ENCODE data around the gene DCDC1.
"Not testable (repeated sequence)": the region's sequence is repeated elsewhere in the genome, so short reads cannot be mapped to it uniquely, and the experiment has no call there.

The DCDC1 gene

GRCh38 chr11:31337806-31338205 lies 31.7 kb downstream of the DCDC1 start:
- H3K4me3 ChIP-seq (replicated peaks; ENCODE audit: low read depth, low read length) = no peak overlapping the region
- TF ChIP-seq, protein P1, sequence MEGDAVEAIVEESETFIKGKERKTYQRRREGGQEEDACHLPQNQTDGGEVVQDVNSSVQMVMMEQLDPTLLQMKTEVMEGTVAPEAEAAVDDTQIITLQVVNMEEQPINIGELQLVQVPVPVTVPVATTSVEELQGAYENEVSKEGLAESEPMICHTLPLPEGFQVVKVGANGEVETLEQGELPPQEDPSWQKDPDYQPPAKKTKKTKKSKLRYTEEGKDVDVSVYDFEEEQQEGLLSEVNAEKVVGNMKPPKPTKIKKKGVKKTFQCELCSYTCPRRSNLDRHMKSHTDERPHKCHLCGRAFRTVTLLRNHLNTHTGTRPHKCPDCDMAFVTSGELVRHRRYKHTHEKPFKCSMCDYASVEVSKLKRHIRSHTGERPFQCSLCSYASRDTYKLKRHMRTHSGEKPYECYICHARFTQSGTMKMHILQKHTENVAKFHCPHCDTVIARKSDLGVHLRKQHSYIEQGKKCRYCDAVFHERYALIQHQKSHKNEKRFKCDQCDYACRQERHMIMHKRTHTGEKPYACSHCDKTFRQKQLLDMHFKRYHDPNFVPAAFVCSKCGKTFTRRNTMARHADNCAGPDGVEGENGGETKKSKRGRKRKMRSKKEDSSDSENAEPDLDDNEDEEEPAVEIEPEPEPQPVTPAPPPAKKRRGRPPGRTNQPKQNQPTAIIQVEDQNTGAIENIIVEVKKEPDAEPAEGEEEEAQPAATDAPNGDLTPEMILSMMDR (IDR thresholded peaks at IDR 0.05; ENCODE audit: low read length, missing control alignments) = no peak
- DNase-seq (ENCODE audit: low read depth) = no peak

GRCh38 chr11:31328697-31329096 lies 40.8 kb downstream of the DCDC1 start:
- DNase-seq (ENCODE audit: low read depth) = no peak
- TF ChIP-seq, protein P1 (IDR thresholded peaks at IDR 0.05; ENCODE audit: low read length, missing control alignments) = no peak

GRCh38 chr11:31327417-31327816 lies 42.1 kb downstream of the DCDC1 start:
- DNase-seq (ENCODE audit: low read depth) = no peak
- H3K4me3 ChIP-seq (replicated peaks; ENCODE audit: low read depth, low read length) = no peak overlapping the region
- TF ChIP-seq, protein P1 (IDR thresholded peaks at IDR 0.05; ENCODE audit: low read length, missing control alignments) = no peak

More at GRCh38 chr11:31328697-31329096, 40.8 kb downstream of the DCDC1 start:
- no peak overlapping the region for H3K4me3 ChIP-seq (replicated peaks; ENCODE audit: low read depth, low read length)

DNA sequence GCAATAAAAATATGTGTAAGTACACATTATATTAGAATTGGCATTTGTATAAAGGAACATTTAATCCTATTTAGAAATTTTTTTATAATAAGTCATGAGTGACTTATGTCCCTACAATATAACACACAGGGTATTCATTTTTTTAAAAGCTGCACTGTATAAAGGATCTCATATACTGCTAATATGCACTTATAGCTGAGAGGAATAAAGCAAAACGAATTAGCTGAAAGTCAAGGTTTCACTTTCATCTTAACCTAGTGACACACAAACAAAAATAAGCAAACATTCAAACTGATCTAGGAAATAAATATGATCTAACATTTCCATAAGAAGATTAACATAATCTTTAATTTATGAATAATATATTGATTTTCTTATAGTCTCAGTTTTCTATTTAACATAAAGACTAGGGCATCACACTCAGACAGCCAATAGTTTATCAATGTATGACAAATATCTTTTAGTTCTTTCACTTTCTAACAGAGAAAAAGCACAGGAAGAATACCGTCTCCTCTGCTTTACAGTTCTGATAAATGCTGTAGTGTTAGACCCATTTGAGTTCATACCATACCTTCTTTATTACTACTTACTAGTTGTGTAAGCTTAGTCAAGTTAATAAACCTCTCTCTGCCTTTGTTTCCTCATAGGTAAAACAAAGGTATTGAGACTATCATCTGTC lies 42.9 kb downstream of the DCDC1 start:
- no peak for DNase-seq (ENCODE audit: low read depth)
- H3K4me3 ChIP-seq (replicated peaks; ENCODE audit: low read depth, low read length) = no peak overlapping the region
- TF ChIP-seq, protein P1 (IDR thresholded peaks at IDR 0.05; ENCODE audit: low read length, missing control alignments) = no peak

GRCh38 chr11:31325160-31325559 lies 44.4 kb downstream of the DCDC1 start:
- peak; percentile 86 for DNase-seq (ENCODE audit: low read depth)
- TF ChIP-seq, protein P1 (IDR thresholded peaks at IDR 0.05; ENCODE audit: low read length, missing control alignments) = no peak
- no peak overlapping the region for H3K4me3 ChIP-seq (replicated peaks; ENCODE audit: low read depth, low read length)

DNA sequence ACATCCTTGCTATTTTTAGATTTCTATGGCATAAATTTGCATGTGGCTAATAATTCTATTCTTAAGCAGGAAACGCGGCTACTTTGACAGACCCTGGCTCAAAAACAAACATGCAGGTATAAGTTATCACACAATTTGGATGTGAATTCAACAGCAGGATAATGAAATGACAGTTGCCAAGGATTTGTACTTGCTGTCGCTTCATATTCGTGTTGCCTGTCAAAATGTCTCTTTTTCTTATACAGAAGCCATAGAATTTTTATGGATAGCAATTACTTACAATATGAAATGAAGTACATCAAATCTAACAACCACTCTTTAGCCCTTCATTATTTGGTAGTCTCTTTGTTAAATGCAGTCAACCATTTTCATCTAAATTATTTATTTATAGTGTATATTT lies 46.4 kb downstream of the DCDC1 start:
- TF ChIP-seq, protein P1 (IDR thresholded peaks at IDR 0.05; ENCODE audit: low read length, missing control alignments) = no peak
- no peak for DNase-seq (ENCODE audit: low read depth)
- no peak overlapping the region for H3K4me3 ChIP-seq (replicated peaks; ENCODE audit: low read depth, low read length)

DNA sequence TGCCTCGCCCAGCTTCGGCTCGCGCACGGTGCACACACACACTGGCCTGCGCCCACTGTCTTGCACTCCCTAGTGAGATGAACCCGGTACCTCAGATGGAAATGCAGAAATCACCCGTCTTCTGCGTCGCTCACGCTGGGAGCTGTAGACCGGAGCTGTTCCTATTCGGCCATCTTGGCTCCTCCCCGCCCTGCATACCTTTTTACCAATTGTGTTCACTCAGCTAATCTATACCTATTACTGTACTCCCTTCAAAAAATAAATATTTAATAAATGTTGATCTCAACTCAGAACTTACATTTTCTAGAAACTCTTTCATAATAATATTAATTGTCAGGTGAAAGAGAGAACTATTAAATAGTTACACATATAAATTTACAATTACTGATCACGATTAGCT lies 48.0 kb downstream of the DCDC1 start:
- DNase-seq (ENCODE audit: low read depth); H3K4me3 ChIP-seq (replicated peaks; ENCODE audit: low read depth, low read length): not testable (repeated sequence)

All from fibroblast of pulmonary artery (primary cell).